GM18909 (cell line): ENCODE results near the gene IFIT3.
"Not testable (repeated sequence)": the region's sequence is repeated elsewhere in the genome, so short reads cannot be mapped to it uniquely, and the experiment has no call there.

Experiments used
- ATAC-seq: cut with Tn5 transposase; IDR thresholded peaks from one replicate; pipeline ENCODE4 v1.9.1; 2021; ENCODE audit warnings: mild to moderate bottlenecking; ENCODE audit not compliant: unreplicated experiment, poor library complexity

Gene IFIT3

GRCh38 chr10:89327803-89328441 lies at the start of gene IFIT3:
IFIT3 (plus strand) TSS chr10:89327997; CDS start chr10:89328074, 77 bp downstream.
- peak; percentile 33 for ATAC-seq

- ATAC-seq: no peak
Observed at GRCh38 chr10:89278034-89278535, 49.7 kb upstream of the IFIT3 start.

- no peak for ATAC-seq
Observed at GRCh38 chr10:89278900-89279392, 48.9 kb upstream of the IFIT3 start.

GRCh38 chr10:89279421-89279869 lies 48.4 kb upstream of the IFIT3 start:
- ATAC-seq: no peak

- no peak for ATAC-seq
Observed at GRCh38 chr10:89280508-89280907, 47.3 kb upstream of the IFIT3 start.

GRCh38 chr10:89281606-89282395 lies 46.0 kb upstream of the IFIT3 start:
- no peak for ATAC-seq

- ATAC-seq: no peak
Observed at GRCh38 chr10:89283025-89283935, 44.5 kb upstream of the IFIT3 start.

GRCh38 chr10:89283936-89284475 lies 43.8 kb upstream of the IFIT3 start:
- no peak for ATAC-seq

GRCh38 chr10:89284711-89285110 lies 43.1 kb upstream of the IFIT3 start:
- ATAC-seq: not testable (repeated sequence)

GRCh38 chr10:89285303-89285702 lies 42.5 kb upstream of the IFIT3 start:
- ATAC-seq: not testable (repeated sequence)

GRCh38 chr10:89294721-89295239 lies 33.0 kb upstream of the IFIT3 start:
- no peak for ATAC-seq

GRCh38 chr10:89295597-89295996 lies 32.2 kb upstream of the IFIT3 start:
- no peak for ATAC-seq

GRCh38 chr10:89296220-89296648 lies 31.6 kb upstream of the IFIT3 start:
- ATAC-seq: no peak

GRCh38 chr10:89297356-89297755 lies 30.4 kb upstream of the IFIT3 start:
- ATAC-seq: no peak

GRCh38 chr10:89297791-89298190 lies 30.0 kb upstream of the IFIT3 start:
- no peak for ATAC-seq

- no peak for ATAC-seq
Observed at GRCh38 chr10:89299031-89299430, 28.8 kb upstream of the IFIT3 start.

- peak; percentile 28 for ATAC-seq
Observed at GRCh38 chr10:89301232-89301631, 26.6 kb upstream of the IFIT3 start.

GRCh38 chr10:89301721-89302445 lies 25.9 kb upstream of the IFIT3 start, which contains the start of gene IFIT2:
IFIT2 (plus strand) TSS chr10:89302046; CDS start chr10:89302124, 78 bp downstream.
- ATAC-seq: peak; percentile 77

- ATAC-seq: no peak
Observed at GRCh38 chr10:89302625-89303024, 25.2 kb upstream of the IFIT3 start.
